Cardiac septum (tissue), 1 donor: ENCODE measurements around the gene NLGN4X. TPM values are rescaled to one million over a fixed set of nuclear protein-coding genes. Genes with fewer than 3 reads are reported as not detected.

Experiments used
- DNase-seq: peaks from one replicate; pipeline ENCODE4 v3.0.0-alpha.2; 2020; ENCODE audit warnings: low spot score
- intact Hi-C: fragments of 100-400 bp; cut with DNase I; formaldehyde crosslinking; loops from one replicate; pipeline ENCODE4 v1.14.0; 2022
- long read RNA-seq: library from polyadenylated mRNA; unstranded; transcript quantifications from one replicate; pipeline ENCODE4 v2.0.0, GENCODE V29; 2021
- total RNA-seq: library from RNA; stranded (reverse); fragmentation: NEBNext Ultra II Directional; extraction: Animal tissue kit (Norgen Biotek cat#: 25700); gene quantifications from one replicate; pipeline ENCODE4 v1.2.1, GENCODE V29; 2021
- donor health status: DM: no; HTN: no; CAD: no.

Gene NLGN4X
- total RNA-seq, result 2.0 TPM
- long read RNA-seq, partial matches to known transcripts, result 2 of 2 reads
- long read RNA-seq, other reads (novel, unspliced or antisense), result 0 of 2 reads

GRCh38 chrX:6228720-6229119 is at the start of gene NLGN4X:
TSS of gene NLGN4X (minus strand) at chrX:6228867. CDS start at chrX:6151466, 77,401 bp downstream.
- DNase-seq, result no peak
- intact Hi-C loops, result no loop called here

- intact Hi-C loops, result no loop called here
- DNase-seq, result no peak
These were observed 37.4 kb upstream of the NLGN4X start for GRCh38 chrX:6266041-6266440.

DNA sequence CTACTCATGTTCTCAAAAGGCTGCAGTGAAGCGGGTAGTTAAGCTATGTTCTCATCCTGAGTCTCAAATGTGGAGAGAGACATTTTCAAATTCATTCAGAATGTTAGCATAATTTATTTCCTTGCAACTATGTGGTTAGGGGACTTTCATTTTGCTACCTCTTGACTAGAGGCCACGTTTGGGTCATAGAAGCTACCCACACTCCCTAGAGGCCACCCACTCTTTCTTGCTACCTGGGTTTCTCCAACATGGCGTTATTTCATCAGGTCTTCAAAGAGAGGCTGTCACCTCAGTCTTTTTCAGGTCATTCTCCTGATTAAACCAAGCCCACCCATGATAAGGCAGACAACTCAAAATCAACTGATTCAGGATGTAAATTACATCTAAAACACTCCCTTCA is 34.3 kb upstream of the NLGN4X start:
- intact Hi-C loops, result no loop called here

GRCh38 chrX:6257025-6257424 is 28.4 kb upstream of the NLGN4X start:
- intact Hi-C loops, result no loop called here

More for the DNA sequence above, 34.3 kb upstream of the NLGN4X start:
- DNase-seq, result no peak

DNA sequence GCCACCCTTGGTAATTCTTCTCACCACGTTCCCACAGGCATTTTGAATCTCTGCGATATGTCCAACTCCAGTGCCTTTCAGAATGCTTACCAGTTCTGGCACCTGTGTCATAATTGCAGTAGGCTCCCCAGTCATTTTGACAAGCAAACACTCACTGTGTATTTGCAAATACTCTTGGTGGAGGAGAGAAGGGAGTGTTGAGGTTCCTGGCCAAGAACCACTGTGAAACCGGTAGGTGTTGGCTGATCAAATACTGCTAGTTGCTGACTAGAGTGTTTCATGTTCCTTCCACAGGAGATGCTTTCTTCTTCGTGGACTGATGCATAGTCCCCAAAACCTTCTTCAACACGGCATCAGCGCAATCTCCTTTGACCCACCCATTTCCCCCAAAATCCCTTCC is 16.0 kb upstream of the NLGN4X start:
- intact Hi-C loops, result no loop called here
- no peak for DNase-seq

More at GRCh38 chrX:6257025-6257424, 28.4 kb upstream of the NLGN4X start:
- no peak for DNase-seq

- intact Hi-C loops, result no loop called here
- no peak for DNase-seq
These were observed 9.9 kb upstream of the NLGN4X start for GRCh38 chrX:6238576-6238975.

DNA sequence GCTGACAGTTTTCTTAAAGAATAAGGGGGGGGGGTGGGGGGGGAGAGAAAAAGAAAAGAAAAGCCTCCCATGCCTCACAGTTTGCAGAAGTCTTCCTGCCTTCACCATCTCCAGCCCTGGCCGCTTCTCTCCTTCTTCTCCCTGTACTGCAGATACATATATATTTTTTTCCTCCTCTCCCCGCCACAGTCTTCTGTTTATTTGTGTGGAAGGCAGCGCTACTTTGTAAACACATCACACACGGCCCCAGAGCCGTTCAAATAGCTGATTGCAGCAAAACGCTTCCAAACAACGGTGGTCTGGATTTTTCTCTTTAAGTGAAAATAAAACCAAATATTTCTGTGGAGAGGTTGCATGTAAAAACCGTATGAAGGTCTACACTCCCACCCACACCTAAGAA is 732 bp downstream of the NLGN4X start:
- no peak for DNase-seq
- intact Hi-C loops, result no loop called here

GRCh38 chrX:6227453-6227835 is 1.2 kb downstream of the NLGN4X start:
- intact Hi-C loops, result no loop called here
- no peak for DNase-seq

GRCh38 chrX:6226596-6227452 is 1.8 kb downstream of the NLGN4X start:
- no peak for DNase-seq
- intact Hi-C loops, result no loop called here

DNA sequence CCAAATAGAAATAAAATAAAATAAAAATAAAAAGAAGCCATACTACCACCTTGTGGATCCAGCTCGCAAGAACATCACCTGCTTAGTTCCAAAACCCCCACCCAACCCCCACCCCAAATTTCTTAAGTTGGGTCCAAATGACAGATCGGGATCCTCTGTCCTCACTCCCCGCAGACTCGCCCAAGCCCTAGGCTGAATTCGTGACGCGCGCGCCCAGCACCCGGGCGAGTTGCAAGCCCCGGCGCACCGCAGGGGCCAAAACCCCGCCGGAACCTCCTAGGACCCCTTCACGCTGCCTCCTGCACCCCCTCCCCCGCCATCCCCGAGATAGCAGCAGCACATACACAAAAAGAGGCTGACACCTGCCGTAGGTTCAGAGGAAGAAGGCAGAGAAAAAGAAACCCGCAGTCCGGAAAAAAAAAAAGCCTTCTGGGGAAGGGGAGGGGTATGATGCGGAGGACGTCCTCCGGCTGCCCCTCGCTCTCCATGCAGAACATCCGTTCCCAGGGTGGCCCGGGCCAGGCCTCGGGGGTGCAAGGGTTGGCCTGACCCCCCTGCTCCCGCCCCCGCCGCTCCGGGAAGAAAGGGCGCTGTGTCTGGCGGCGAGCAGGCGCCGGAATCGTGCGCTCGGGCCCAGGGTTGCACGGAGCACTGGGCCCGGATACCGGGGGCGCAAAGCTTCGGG is 2.6 kb downstream of the NLGN4X start:
- intact Hi-C loops, result no loop called here
- no peak for DNase-seq

DNA sequence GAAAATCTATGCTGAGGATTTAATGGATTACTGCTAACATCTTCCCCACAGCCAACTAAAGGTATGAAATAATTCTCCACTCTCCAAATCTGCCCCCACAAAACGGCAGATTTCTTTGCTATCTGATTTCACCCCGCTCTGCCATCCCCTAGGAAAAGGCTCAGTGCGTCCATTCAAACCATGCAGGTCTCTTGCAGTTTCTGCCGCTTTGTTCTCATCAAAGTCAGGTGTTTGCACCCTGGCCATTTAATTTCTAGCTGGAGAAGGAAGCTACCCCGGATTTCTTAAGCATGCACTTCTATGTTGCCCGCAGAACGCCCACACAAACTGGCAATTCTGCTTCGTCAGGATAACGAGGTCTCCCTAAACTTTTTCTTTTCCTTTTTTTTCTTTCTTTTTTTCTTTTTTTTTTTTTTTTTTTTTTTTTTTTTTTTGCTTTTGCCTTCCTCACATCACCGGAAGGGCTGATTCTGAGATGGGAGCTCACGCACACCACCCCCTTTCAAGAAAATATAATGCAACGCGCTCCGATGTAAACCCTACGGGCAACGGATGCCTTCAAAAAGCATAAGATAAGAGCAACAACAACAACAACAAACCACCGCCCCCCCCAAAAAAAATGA is 3.3 kb downstream of the NLGN4X start:
- DNase-seq, result no peak
- intact Hi-C loops, result no loop called here

DNA sequence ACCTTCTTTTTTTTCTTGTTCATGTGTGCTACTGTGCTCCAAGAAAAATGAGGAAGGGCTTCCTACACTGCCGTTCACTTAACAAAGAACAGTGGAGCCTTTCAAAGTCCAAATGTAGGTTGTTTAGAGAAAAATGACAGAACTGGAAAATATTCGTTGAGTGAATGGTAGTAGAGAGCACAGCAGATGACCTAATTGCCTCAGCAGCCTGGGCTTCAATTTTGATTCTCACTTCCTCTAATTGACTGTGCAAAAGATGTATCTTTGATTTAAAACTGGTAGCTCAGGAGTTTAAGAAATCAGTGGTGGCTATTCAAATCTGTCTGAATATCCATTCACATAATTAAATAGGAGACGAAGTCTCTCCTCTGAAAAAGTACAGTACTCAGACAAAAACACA is 5.2 kb downstream of the NLGN4X start:
- intact Hi-C loops, result no loop called here

GRCh38 chrX:6210230-6210629 is 18.4 kb downstream of the NLGN4X start:
- intact Hi-C loops, result no loop called here
- DNase-seq, result no peak

More for the DNA sequence above, 5.2 kb downstream of the NLGN4X start:
- no peak for DNase-seq

DNA sequence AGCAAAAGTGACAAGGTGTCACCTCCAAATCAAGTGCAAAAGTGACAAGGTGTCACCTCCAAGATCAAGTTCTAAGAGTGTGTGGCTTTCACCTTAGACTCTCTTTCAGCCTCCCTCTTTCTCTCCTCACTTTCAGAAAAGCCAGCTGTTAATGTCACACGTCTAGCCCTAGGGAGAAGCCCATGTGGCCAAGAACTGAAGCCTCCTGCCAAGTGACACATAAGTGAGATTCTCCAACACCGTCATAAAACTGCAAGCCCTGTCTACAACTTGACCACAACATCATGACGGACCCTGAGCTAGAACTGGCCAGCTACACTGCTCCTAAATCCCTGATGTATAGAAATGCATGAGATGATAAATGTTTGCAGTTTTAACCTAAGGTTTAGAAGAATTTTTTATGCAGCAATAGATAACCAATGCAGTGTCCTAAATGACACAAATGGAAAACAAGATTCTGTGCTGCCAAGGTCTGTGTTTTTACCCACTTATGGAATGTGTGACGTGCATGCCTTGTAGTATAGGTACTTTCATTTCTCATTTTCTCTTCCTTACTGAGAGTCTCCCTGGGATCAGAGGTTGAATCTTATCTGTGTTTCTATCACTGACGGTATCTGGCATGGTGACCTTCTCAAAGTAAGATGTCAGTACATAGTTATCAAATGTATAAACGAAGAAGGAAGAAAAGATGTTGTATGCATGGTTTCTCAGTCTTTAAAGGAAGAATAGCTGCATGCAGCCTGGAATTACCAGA is 25.0 kb downstream of the NLGN4X start:
- no peak for DNase-seq

GRCh38 chrX:6199486-6199885 is 29.2 kb downstream of the NLGN4X start:
- intact Hi-C loops, result no loop called here
- DNase-seq, result no peak

More for the DNA sequence above, 25.0 kb downstream of the NLGN4X start:
- intact Hi-C loops, result no loop called here

DNA sequence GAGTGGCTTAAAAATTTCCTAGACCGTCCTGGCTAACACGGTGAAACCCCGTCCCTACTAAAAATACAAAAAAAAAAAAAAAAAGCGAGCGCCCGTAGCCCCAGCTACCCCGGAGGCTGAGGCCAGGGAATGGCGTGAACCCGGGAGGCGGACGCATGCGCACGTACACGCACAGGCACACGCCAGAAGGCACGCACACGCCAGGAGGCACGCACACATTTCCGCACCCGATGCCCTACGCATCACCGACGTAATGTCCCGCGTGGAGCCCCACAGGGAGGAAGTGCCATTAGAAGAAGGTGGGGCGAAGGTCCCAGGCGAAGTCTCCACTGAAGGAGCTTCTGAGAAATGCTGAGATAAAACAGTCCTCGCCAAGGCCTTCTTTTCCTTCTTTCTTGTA is 41.4 kb downstream of the NLGN4X start:
- intact Hi-C loops, result no loop called here
- DNase-seq, result no peak

GRCh38 chrX:6184900-6185515 is 43.7 kb downstream of the NLGN4X start:
- intact Hi-C loops, result no loop called here
- DNase-seq, result no peak

- intact Hi-C loops, result no loop called here
- DNase-seq, result no peak
These were observed 52.8 kb downstream of the NLGN4X start for GRCh38 chrX:6175914-6176313.

GRCh38 chrX:6170424-6170823 is 58.2 kb downstream of the NLGN4X start:
- no peak for DNase-seq
- intact Hi-C loops, result no loop called here
